H1 (cell line): ENCODE results near the gene RTTN. TPM values are rescaled to one million over a fixed set of nuclear protein-coding genes. Genes with fewer than 3 reads are reported as not detected.

Source experiments
- CTCF ChIA-PET: fragments of 300-600 bp; sonication (Branson Sonifier 250); formaldehyde crosslinking; loops from one replicate; lab custom pipeline; 2021; ENCODE audit not compliant: partially characterized antibody; lab: Charles Lee
- POLR2A ChIA-PET: fragments of 300-600 bp; sonication (Branson Sonifier 250); formaldehyde crosslinking; loops from one replicate; lab custom pipeline; 2021; ENCODE audit warnings: inconsistent platforms; ENCODE audit not compliant: partially characterized antibody; lab: Charles Lee
- DNase-seq, 2 experiments: peaks; one replicate each; pipeline versions ENCODE4 v3.0.0 to v3.0.0-alpha.2; 2010 to 2022; ENCODE audit warnings: low spot score in 2 of 2, low read depth in 1 of 2, mixed read lengths in 1 of 2
- FAIRE-seq: peaks from 2 replicates; lab custom pipeline; 2011; peaks lifted over from hg19 to GRCh38; lab: Jason Lieb, UNC
- H2AFZ ChIP-seq: 2 replicates; pipeline ENCODE4 v1.8.1; 2012; ENCODE audit warnings: low read length, inconsistent platforms
- H2AK5ac ChIP-seq: 2 replicates; pipeline ENCODE4 v1.6.1; 2013; ENCODE audit warnings: low read depth, low read length
- H2BK120ac ChIP-seq: replicated peaks from 2 replicates; pipeline ENCODE3; 2013; ENCODE audit warnings: low read depth, low read length, inconsistent platforms
- H2BK12ac ChIP-seq: 2 replicates; pipeline ENCODE4 v1.6.1; 2013; ENCODE audit warnings: low read depth, low read length
- H2BK15ac ChIP-seq: 2 replicates; pipeline ENCODE4 v1.6.1; 2013; ENCODE audit warnings: low read length
- H2BK20ac ChIP-seq: 2 replicates; pipeline ENCODE4 v1.6.1; 2013; ENCODE audit warnings: low read length
- H2BK5ac ChIP-seq: 2 replicates; pipeline ENCODE4 v1.6.1; 2013; ENCODE audit warnings: low read depth, low read length
- H3K14ac ChIP-seq: 2 replicates; pipeline ENCODE4 v1.6.1; 2013; ENCODE audit warnings: inconsistent platforms; ENCODE audit not compliant: insufficient read length
- H3K18ac ChIP-seq: 2 replicates; pipeline ENCODE4 v1.6.1; 2013; ENCODE audit warnings: low read length; ENCODE audit errors: extremely low read depth
- H3K23ac ChIP-seq: 2 replicates; pipeline ENCODE4 v1.6.1; 2013; ENCODE audit warnings: inconsistent platforms; ENCODE audit not compliant: insufficient read length
- H3K23me2 ChIP-seq: 2 replicates; pipeline ENCODE4 v1.6.1; 2013; ENCODE audit warnings: low read depth, low read length
- H3K27ac ChIP-seq: 2 replicates; pipeline ENCODE4 v1.6.1; 2011; ENCODE audit warnings: low read depth, low read length, inconsistent platforms
- H3K27me3 ChIP-seq, 4 experiments: replicated peaks in 1 of 4; 1 replicate in 1 of 4; 2 replicates in 3 of 4; pipeline versions ENCODE4 v1.6.1 to v1.8.1; 2011 to 2013; ENCODE audit warnings: low read length in 3 of 4, mild to moderate bottlenecking in 3 of 4, inconsistent platforms in 2 of 4, mixed read lengths in 2 of 4, moderate library complexity in 1 of 4; ENCODE audit not compliant: control insufficient read depth in 3 of 4, insufficient read depth in 3 of 4; ENCODE audit errors: extremely low read depth in 1 of 4
- H3K36me3 ChIP-seq, 4 experiments: 2 replicates each; pipeline versions ENCODE4 v1.6.1 to v1.8.1; 2011 to 2013; ENCODE audit warnings: mild to moderate bottlenecking in 4 of 4, low read length in 3 of 4, moderate library complexity in 2 of 4, control low read depth in 1 of 4, inconsistent platforms in 1 of 4; ENCODE audit not compliant: insufficient read depth in 4 of 4, control insufficient read depth in 2 of 4
- H3K4ac ChIP-seq: replicated peaks from 2 replicates; pipeline ENCODE3; 2013; ENCODE audit warnings: low read length, low read depth, mixed read lengths, inconsistent platforms; ENCODE audit not compliant: insufficient read length
- H3K4me1 ChIP-seq, 4 experiments: replicated peaks in 1 of 4; 1 replicate in 1 of 4; 2 replicates in 3 of 4; pipeline versions ENCODE4 v1.6.1 to v1.8.1; 2011 to 2013; ENCODE audit warnings: low read length in 3 of 4, inconsistent platforms in 2 of 4, mixed read lengths in 1 of 4; ENCODE audit not compliant: insufficient read depth in 4 of 4, control insufficient read depth in 3 of 4
- H3K4me2 ChIP-seq, 2 experiments: 2 replicates each; pipeline versions ENCODE4 v1.6.1 to v1.8.1; 2011 to 2013; ENCODE audit warnings: low read depth in 2 of 2, low read length in 2 of 2, control low read depth in 1 of 2, inconsistent platforms in 1 of 2, mild to moderate bottlenecking in 1 of 2; ENCODE audit not compliant: insufficient read depth in 1 of 2
- H3K4me3 ChIP-seq, 4 experiments: fragments of 200-600, 300-600 bp in 1 of 4; sonication (generic), shearing (Covaris generic), sonication (Bioruptor Twin) in 1 of 4; 2 replicates each; pipeline versions ENCODE4 v1.5.1 to v1.8.1; 2011 to 2016; ENCODE audit warnings: low read length in 4 of 4, low read depth in 3 of 4, control low read depth in 2 of 4, inconsistent platforms in 2 of 4, mild to moderate bottlenecking in 2 of 4, mixed read lengths in 1 of 4, moderate library complexity in 1 of 4; ENCODE audit not compliant: insufficient read depth in 2 of 4; ENCODE audit errors: extremely low read depth in 1 of 4
- H3K56ac ChIP-seq: replicated peaks from 2 replicates; pipeline ENCODE3; 2013; ENCODE audit warnings: low read depth, mild to moderate bottlenecking, mixed read lengths, low read length, inconsistent platforms; ENCODE audit not compliant: insufficient read length
- H3K79me1 ChIP-seq: 2 replicates; pipeline ENCODE4 v1.6.1; 2013; ENCODE audit warnings: low read depth, low read length, control low read depth
- H3K79me2 ChIP-seq, 2 experiments: 2 replicates each; pipeline versions ENCODE4 v1.6.1 to v1.8.1; 2012 to 2013; ENCODE audit warnings: low read length in 2 of 2, mild to moderate bottlenecking in 2 of 2, inconsistent platforms in 1 of 2; ENCODE audit not compliant: insufficient read depth in 2 of 2, control insufficient read depth in 1 of 2
- H3K9ac ChIP-seq, 4 experiments: replicated peaks in 1 of 4; 1 replicate in 1 of 4; 2 replicates in 3 of 4; pipeline versions ENCODE4 v1.6.1 to v1.8.1; 2011 to 2013; ENCODE audit warnings: low read depth in 3 of 4, low read length in 3 of 4, control low read depth in 2 of 4, mild to moderate bottlenecking in 2 of 4, moderate library complexity in 2 of 4, inconsistent platforms in 1 of 4; ENCODE audit errors: extremely low read depth in 1 of 4
- H3K9me3 ChIP-seq, 2 experiments: 2 replicates each; pipeline versions ENCODE4 v1.6.1 to v1.8.1; 2012 to 2013; ENCODE audit warnings: mild to moderate bottlenecking in 2 of 2, moderate library complexity in 2 of 2, control low read depth in 1 of 2, inconsistent platforms in 1 of 2, low read depth in 1 of 2, low read length in 1 of 2, mixed read lengths in 1 of 2; ENCODE audit not compliant: insufficient read depth in 2 of 2
- H4K20me1 ChIP-seq, 2 experiments: replicated peaks in 1 of 2; 2 replicates each; pipeline versions ENCODE3 to v1.8.1; 2011 to 2013; ENCODE audit warnings: inconsistent platforms in 2 of 2, low read length in 2 of 2, mild to moderate bottlenecking in 1 of 2; ENCODE audit not compliant: insufficient read depth in 2 of 2, control insufficient read depth in 1 of 2
- H4K5ac ChIP-seq: 2 replicates; pipeline ENCODE4 v1.6.1; 2013; ENCODE audit warnings: low read length, low read depth, mixed read lengths, inconsistent platforms; ENCODE audit not compliant: insufficient read length
- H4K8ac ChIP-seq: 2 replicates; pipeline ENCODE4 v1.8.0; 2013; ENCODE audit warnings: mild to moderate bottlenecking, moderate library complexity, low read length, inconsistent platforms; ENCODE audit not compliant: insufficient read depth; ENCODE audit errors: extremely low read depth
- H4K91ac ChIP-seq: replicated peaks from 2 replicates; pipeline ENCODE3; 2013; ENCODE audit warnings: low read length, mixed read lengths, inconsistent platforms; ENCODE audit not compliant: insufficient read length
- ASH2L ChIP-seq: fragments of 200-600, 300-600 bp; sonication (generic); IDR thresholded peaks from one replicate; pipeline ENCODE4 v1.7.1; 2017; ENCODE audit warnings: low read length
- ATF2 ChIP-seq: IDR thresholded peaks from 2 replicates; pipeline ENCODE4 v1.6.1; 2012; ENCODE audit warnings: low read length, inconsistent platforms
- CBX5 ChIP-seq: fragments of 300-800, 300-1000 bp; sonication (generic); IDR thresholded peaks from 2 replicates; pipeline ENCODE4 v1.7.1; 2016; ENCODE audit warnings: antibody characterized with exemption, low read length, low read depth
- EZH2 ChIP-seq: fragments of 200-600 bp; sonication (generic); IDR thresholded peaks from 2 replicates; pipeline ENCODE4 v1.7.1; 2012; ENCODE audit warnings: low read depth, mild to moderate bottlenecking, moderate library complexity, low read length, inconsistent platforms; ENCODE audit not compliant: severe bottlenecking
- RFX5 ChIP-seq: IDR thresholded peaks from 2 replicates; pipeline ENCODE4 v1.6.1; 2011; ENCODE audit warnings: low read depth, low read length, improper control_type of control experiment, borderline replicate concordance
- TEAD4 ChIP-seq: IDR thresholded peaks from 2 replicates; pipeline ENCODE4 v1.6.1; 2012; ENCODE audit warnings: low read depth, low read length, inconsistent platforms, mixed read lengths
- WGBS, 2 experiments: shearing (Covaris generic) in 1 of 2; methylation state at CpG; one replicate each; pipeline versions ENCODE4 v1.1.6 to v1.1.7; 2013 to 2015; ENCODE audit warnings: low lambda C conversion rate in 2 of 2, mixed read lengths in 2 of 2, inconsistent platforms in 1 of 2, low coverage in 1 of 2, missing lambda C conversion rate in 1 of 2; ENCODE audit not compliant: insufficient replicate concordance in 2 of 2, insufficient coverage in 1 of 2, insufficient read length in 1 of 2; ENCODE audit errors: extremely low coverage in 1 of 2, missing lambda C conversion rate in 1 of 2; 5-methylcytosine and 5-hydroxymethylcytosine counted together
- polyA plus RNA-seq, 7 experiments: library from polyadenylated mRNA; depleted of rRNA in 3 of 7; stranded (reverse) in 5 of 7; unstranded in 2 of 7; fragments of >200 nt in 5 of 7; fragments of 200-250 nt in 2 of 7; gene quantifications; 1 replicate in 5 of 7; 2 replicates in 1 of 7; 4 replicates in 1 of 7; pipeline versions ENCODE4 v1.2.1 to v1.2.3, GENCODE V29; 2011 to 2013; ENCODE audit warnings: missing spikeins in 2 of 7, mixed read lengths in 2 of 7
- total RNA-seq: library from RNA; stranded (reverse); fragmentation: NEBNext Ultra II Directional; extraction: Animal tissue kit (Norgen Biotek cat#: 25700); gene quantifications from 2 replicates; pipeline ENCODE4 v1.2.1, GENCODE V29; 2021

RTTN gene
- total and polyA plus RNA-seq, 2 of the 8 experiments (the other 6 are each of a cell fraction or from before 2014, with no cell fraction given), result 9.1 to 21.4 TPM

- no peak for DNase-seq
- H3K4ac ChIP-seq, result no peak overlapping the region
- H3K23me2 ChIP-seq, result no peaks in the 10 kb centered on the region
- no peak overlapping the region for H4K91ac ChIP-seq
- FAIRE-seq, result no peak
- no peak overlapping the region for H2BK12ac ChIP-seq
- ChIA-PET POLR2A (no interaction called here), CTCF (interaction anchor here (0.6 to 1.2 kb wide), 3 partner anchors 15 to 261 kb away, joined by 3 to 6 read pairs (median 3); no protein-coding TSS in a partner anchor)
- H2AK5ac ChIP-seq, result no peak overlapping the region
- no peak for TF ChIP-seq EZH2
- TF ChIP-seq CBX5, result no peak
- TF ChIP-seq ASH2L, result no peak
- TF ChIP-seq ATF2, result no peak
- TF ChIP-seq TEAD4, result no peak
- TF ChIP-seq RFX5, result no peak
- H3K56ac ChIP-seq, result no peak overlapping the region
- H3K23ac ChIP-seq, result no peak overlapping the region
- no peak overlapping the region for H3K27ac ChIP-seq
- H3K4me2 ChIP-seq, result no peak overlapping the region
- H3K18ac ChIP-seq, result no peak overlapping the region
- H3K4me3 ChIP-seq, result no peak overlapping the region
- H2BK15ac ChIP-seq, result no peak overlapping the region
- no peak overlapping the region for H3K9ac ChIP-seq
- no peak overlapping the region for H2BK5ac ChIP-seq
- H3K79me2 ChIP-seq, result no peaks in the 10 kb centered on the region
- H3K27me3 ChIP-seq, result no peaks in the 10 kb centered on the region
- no peaks in the 10 kb centered on the region for H3K9me3 ChIP-seq
- peaks cover 0 to 3% (median 0%) of the 10 kb centered on the region in 4 experiments; a peak in 2 of 7 replicates for H3K4me1 ChIP-seq
- no peak overlapping the region for H4K8ac ChIP-seq
- H3K14ac ChIP-seq, result no peak overlapping the region
- no peak overlapping the region for H2AFZ ChIP-seq
- no peak overlapping the region for H2BK20ac ChIP-seq
- H4K20me1 ChIP-seq, result no peaks in the 10 kb centered on the region
- no peaks in the 10 kb centered on the region for H3K79me1 ChIP-seq
- H2BK120ac ChIP-seq, result no peak overlapping the region
- no peaks in the 10 kb centered on the region for H3K36me3 ChIP-seq
- H4K5ac ChIP-seq, result no peak overlapping the region
- WGBS, 2 experiments, result 94% methylated on average over 1 of the region's 1 CpG; no CpG with 5 or more reads in 1 of the 2 experiments
Observed at GRCh38 chr18:69987870-69988269, 217.6 kb downstream of the RTTN start.
